ENCODE data around the gene CYTH1. TPM values are rescaled to one million over a fixed set of nuclear protein-coding genes. Genes with fewer than 3 reads are reported as not detected.
A peak's percentile ranks its signal among the peaks of the same experiment; 100 is the strongest.

Gene CYTH1
- 10 to 100 TPM; 37.6 to 46.3 (median 38.9) TPM for polyA plus RNA-seq
- long read RNA-seq, donor 1, result 0 reads
- long read RNA-seq, donor 2, full-length matches to known transcripts, result 9 of 9 reads
- long read RNA-seq, donor 2, partial matches to known transcripts, result 0 of 9 reads
- long read RNA-seq, donor 2, other reads (novel, unspliced or antisense), result 0 of 9 reads
- long read RNA-seq, donor 3, full-length matches to known transcripts, result 12 of 12 reads
- long read RNA-seq, donor 3, partial matches to known transcripts, result 0 of 12 reads
- long read RNA-seq, donor 3, other reads (novel, unspliced or antisense), result 0 of 12 reads
- long read RNA-seq, donor 4, full-length matches to known transcripts, result 2 of 2 reads
- long read RNA-seq, donor 4, partial matches to known transcripts, result 0 of 2 reads
- long read RNA-seq, donor 4, other reads (novel, unspliced or antisense), result 0 of 2 reads
- long read RNA-seq, donor 5, full-length matches to known transcripts, result 4 of 4 reads
- long read RNA-seq, donor 5, partial matches to known transcripts, result 0 of 4 reads
- long read RNA-seq, donor 5, other reads (novel, unspliced or antisense), result 0 of 4 reads
- long read RNA-seq, donor 6, full-length matches to known transcripts, result 13 of 13 reads
- long read RNA-seq, donor 6, partial matches to known transcripts, result 0 of 13 reads
- long read RNA-seq, donor 6, other reads (novel, unspliced or antisense), result 0 of 13 reads
- long read RNA-seq, donor 7, full-length matches to known transcripts, result 24 of 29 reads
- long read RNA-seq, donor 7, partial matches to known transcripts, result 5 of 29 reads
- long read RNA-seq, donor 7, other reads (novel, unspliced or antisense), result 0 of 29 reads
- long read RNA-seq, donor 8, full-length matches to known transcripts, result 3 of 3 reads
- long read RNA-seq, donor 8, partial matches to known transcripts, result 0 of 3 reads
- long read RNA-seq, donor 8, other reads (novel, unspliced or antisense), result 0 of 3 reads
- long read RNA-seq, donor 9, full-length matches to known transcripts, result 2 of 2 reads
- long read RNA-seq, donor 9, partial matches to known transcripts, result 0 of 2 reads
- long read RNA-seq, donor 9, other reads (novel, unspliced or antisense), result 0 of 2 reads
- long read RNA-seq, donor 10, full-length matches to known transcripts, result 26 of 26 reads
- long read RNA-seq, donor 10, partial matches to known transcripts, result 0 of 26 reads
- long read RNA-seq, donor 10, other reads (novel, unspliced or antisense), result 0 of 26 reads

DNA sequence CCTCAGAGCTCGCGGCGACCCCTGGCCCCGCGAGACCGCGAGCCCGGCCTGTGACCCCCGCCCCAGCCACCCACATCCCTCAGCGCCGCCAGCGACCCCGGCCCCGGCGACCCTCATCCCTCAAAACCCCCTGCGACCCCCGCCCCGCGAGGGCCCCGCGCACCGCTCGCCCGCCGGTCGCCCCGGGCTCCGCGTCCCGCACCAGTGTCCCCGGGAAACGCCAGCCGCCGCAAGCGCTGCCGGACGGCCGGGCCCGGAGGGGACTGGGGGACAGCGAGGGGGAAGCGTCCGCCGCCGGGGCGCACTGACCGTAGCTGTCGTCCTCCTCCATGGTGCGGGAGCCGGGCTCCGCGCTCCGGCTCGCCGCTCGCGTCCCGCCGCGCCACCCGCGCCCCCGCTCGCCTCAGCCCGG lies at the start of gene CYTH1:
Gene CYTH1 (minus strand): TSS at position 381 of the 412 bp plus-strand sequence. CDS start 50 bp downstream, at position 331.
- Histone ChIP-seq H3K4me3 (ENCODE audit: low read depth in 1 of 3, low read length in 3 of 3) (peak within 1 kb of the TSS; percentile 70 to 99 (median 91)), H3K9me3 (ENCODE audit: control insufficient read depth in 2 of 2, insufficient read depth in 1 of 2, low read depth in 1 of 2, low read length in 1 of 2) (no peaks in the 10 kb centered on the region), H3K4me1 (ENCODE audit: control insufficient read depth in 3 of 3, insufficient read depth in 2 of 3, low read depth in 1 of 3, low read length in 2 of 3) (peaks cover 0 to 4% (median 0%) of the 10 kb centered on the region in 3 donors), H3K27ac (ENCODE audit: low read depth in 1 of 3, low read length in 2 of 3) (peak within 1 kb of the TSS; percentile 81 to 97 (median 84)), H3K36me3 (ENCODE audit: control insufficient read depth in 3 of 3, insufficient read depth in 2 of 3, low read depth in 1 of 3, low read length in 3 of 3) (peaks cover 0 to 3% (median 0%) of the 10 kb centered on the region in 3 donors), H3K27me3 (ENCODE audit: control insufficient read depth in 3 of 3, insufficient read depth in 3 of 3, low read length in 3 of 3) (no peaks in the 10 kb centered on the region)
- FAIRE-seq (no peak), DNase-seq (no peak)
- WGBS, 3 donors, result 0 to 2% (median 1%) methylated on average over 1 to 64 of the region's 64 CpGs

DNA sequence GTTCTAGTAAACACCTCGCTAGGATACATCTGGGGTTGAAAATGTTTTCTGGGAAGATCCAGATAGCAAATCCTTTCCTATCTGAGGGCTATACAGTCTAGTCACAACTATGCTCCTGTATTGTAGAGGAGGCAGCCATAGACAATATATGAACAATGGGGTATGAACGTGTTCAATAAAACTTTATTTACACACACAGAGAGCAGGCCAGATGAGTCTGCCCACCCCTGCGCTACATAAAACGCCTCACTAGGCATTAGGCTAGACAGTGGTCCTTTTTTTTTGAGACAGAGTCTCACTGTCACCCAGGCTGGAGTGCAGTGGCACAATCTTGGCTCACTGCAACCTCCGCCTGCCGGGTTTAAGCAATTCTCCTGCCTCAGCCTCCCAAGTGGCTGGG lies 47.4 kb upstream of the CYTH1 start:
- no peak overlapping the region for H3K27ac ChIP-seq (ENCODE audit: low read depth in 1 of 3, low read length in 2 of 3)
- DNase-seq, result no peak
- peaks cover 25 to 75% (median 27%) of the 10 kb centered on the region in 3 donors for H3K36me3 ChIP-seq (ENCODE audit: control insufficient read depth in 3 of 3, insufficient read depth in 2 of 3, low read depth in 1 of 3, low read length in 3 of 3)
- no peak for FAIRE-seq
- H3K27me3 ChIP-seq (ENCODE audit: control insufficient read depth in 3 of 3, insufficient read depth in 3 of 3, low read length in 3 of 3), result no peaks in the 10 kb centered on the region
- H3K9me3 ChIP-seq (ENCODE audit: control insufficient read depth in 2 of 2, insufficient read depth in 1 of 2, low read depth in 1 of 2, low read length in 1 of 2), result no peaks in the 10 kb centered on the region
- 96 to 99% (median 98%) methylated on average over 6 of the region's 6 CpGs for WGBS, 3 donors
- no peaks in the 10 kb centered on the region for H3K4me1 ChIP-seq (ENCODE audit: control insufficient read depth in 3 of 3, insufficient read depth in 2 of 3, low read depth in 1 of 3, low read length in 2 of 3)
- no peak overlapping the region for H3K4me3 ChIP-seq (ENCODE audit: low read depth in 1 of 3, low read length in 3 of 3)

- FAIRE-seq (no peak), DNase-seq (no peak)
- Histone ChIP-seq H3K36me3 (ENCODE audit: control insufficient read depth in 3 of 3, insufficient read depth in 2 of 3, low read depth in 1 of 3, low read length in 3 of 3) (peaks cover 31 to 76% (median 32%) of the 10 kb centered on the region in 3 donors), H3K27me3 (ENCODE audit: control insufficient read depth in 3 of 3, insufficient read depth in 3 of 3, low read length in 3 of 3) (no peaks in the 10 kb centered on the region), H3K27ac (ENCODE audit: low read depth in 1 of 3, low read length in 2 of 3) (no peak overlapping the region), H3K9me3 (ENCODE audit: control insufficient read depth in 2 of 2, insufficient read depth in 1 of 2, low read depth in 1 of 2, low read length in 1 of 2) (no peaks in the 10 kb centered on the region), H3K4me1 (ENCODE audit: control insufficient read depth in 3 of 3, insufficient read depth in 2 of 3, low read depth in 1 of 3, low read length in 2 of 3) (no peaks in the 10 kb centered on the region), H3K4me3 (ENCODE audit: low read depth in 1 of 3, low read length in 3 of 3) (no peak overlapping the region)
- 93 to 97% (median 94%) methylated on average over 14 of the region's 14 CpGs for WGBS, 3 donors
These were observed 46.6 kb upstream of the CYTH1 start for GRCh38 chr17:78828470-78829185.

DNA sequence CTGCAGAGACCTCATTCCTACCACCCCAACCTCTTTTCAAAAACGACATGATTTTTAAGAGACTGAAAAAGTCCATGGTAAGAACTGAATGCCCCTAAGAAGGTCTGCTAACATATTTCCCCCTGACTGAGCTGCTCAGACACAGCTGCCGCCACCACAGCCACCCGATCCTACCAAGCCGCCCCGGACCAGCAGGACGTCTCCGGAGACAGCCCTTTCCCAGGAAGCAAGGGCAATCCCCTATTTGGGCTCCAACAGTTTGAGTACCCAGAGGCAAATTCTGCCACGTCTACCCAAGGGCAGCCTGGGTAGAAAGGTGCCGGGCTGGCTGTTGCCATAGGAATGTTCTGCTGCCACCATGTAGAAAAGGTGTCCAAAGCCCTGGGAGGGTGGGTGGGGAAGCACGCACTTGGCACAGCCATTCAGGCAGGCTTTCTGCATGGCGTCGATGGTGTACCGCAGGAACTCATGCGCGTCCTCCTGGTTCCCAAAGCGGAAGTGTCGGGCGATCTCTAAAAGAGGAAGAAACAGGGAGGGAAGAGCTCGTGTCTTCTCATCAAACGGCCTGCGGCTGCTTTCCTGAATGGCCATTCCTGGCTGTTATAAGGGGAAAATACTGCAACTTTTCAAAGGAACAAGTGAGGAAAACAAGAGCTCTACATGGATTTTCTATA lies 44.9 kb upstream of the CYTH1 start:
- Histone ChIP-seq H3K27me3 (ENCODE audit: control insufficient read depth in 3 of 3, insufficient read depth in 3 of 3, low read length in 3 of 3) (no peaks in the 10 kb centered on the region), H3K36me3 (ENCODE audit: control insufficient read depth in 3 of 3, insufficient read depth in 2 of 3, low read depth in 1 of 3, low read length in 3 of 3) (peaks cover 23 to 76% (median 38%) of the 10 kb centered on the region in 3 donors), H3K9me3 (ENCODE audit: control insufficient read depth in 2 of 2, insufficient read depth in 1 of 2, low read depth in 1 of 2, low read length in 1 of 2) (no peaks in the 10 kb centered on the region), H3K4me1 (ENCODE audit: control insufficient read depth in 3 of 3, insufficient read depth in 2 of 3, low read depth in 1 of 3, low read length in 2 of 3) (no peaks in the 10 kb centered on the region), H3K27ac (ENCODE audit: low read depth in 1 of 3, low read length in 2 of 3) (no peak overlapping the region), H3K4me3 (ENCODE audit: low read depth in 1 of 3, low read length in 3 of 3) (no peak overlapping the region)
- no peak for DNase-seq
- 91 to 93% (median 91%) methylated on average over 21 of the region's 21 CpGs for WGBS, 3 donors
- no peak for FAIRE-seq

DNA sequence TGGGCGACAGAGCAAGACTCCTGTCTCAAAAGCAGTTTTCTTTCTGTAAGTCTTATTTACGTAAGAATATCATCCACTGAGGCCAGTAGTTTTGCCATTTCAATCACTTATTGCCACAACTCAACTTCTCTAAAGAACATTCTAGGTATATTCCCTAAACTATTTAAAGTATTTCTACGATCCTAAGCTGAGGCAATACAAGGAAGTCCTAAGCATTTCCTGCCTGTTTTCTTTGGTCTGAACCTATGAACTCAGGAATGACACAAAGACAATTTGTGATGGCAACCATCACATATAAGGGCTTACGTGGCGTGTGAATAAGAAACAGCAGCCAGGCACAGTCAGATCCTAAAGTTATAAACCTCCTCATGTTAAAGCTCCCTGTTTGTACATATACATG lies 44.3 kb upstream of the CYTH1 start:
- no peak for FAIRE-seq

DNA sequence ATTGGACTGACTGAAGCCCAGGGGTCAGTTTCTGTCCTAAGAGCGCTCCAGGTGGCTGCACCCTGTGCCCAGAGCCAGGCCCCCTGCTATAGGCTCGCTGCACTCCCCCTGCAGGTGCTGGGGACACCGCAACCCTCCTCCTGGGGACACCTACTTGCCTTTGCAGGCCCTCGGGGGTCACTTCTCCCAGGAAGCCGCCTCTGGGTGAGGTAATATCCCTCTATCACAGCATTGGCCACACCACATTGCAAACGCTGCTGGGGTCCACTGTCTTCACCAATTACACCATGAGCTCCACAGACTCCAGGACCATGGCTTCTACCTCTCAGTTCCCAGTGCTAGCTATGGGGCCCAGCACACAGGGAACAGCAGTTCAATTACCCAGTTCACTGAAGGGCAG lies 43.6 kb upstream of the CYTH1 start:
- no peak for DNase-seq

More for the DNA sequence above, 44.3 kb upstream of the CYTH1 start:
- WGBS, 3 donors, result 88 to 96% (median 90%) methylated on average over 5 of the region's 5 CpGs
- H3K4me1 ChIP-seq (ENCODE audit: control insufficient read depth in 3 of 3, insufficient read depth in 2 of 3, low read depth in 1 of 3, low read length in 2 of 3), result no peaks in the 10 kb centered on the region
- H3K27me3 ChIP-seq (ENCODE audit: control insufficient read depth in 3 of 3, insufficient read depth in 3 of 3, low read length in 3 of 3), result no peaks in the 10 kb centered on the region
- peaks cover 23 to 77% (median 37%) of the 10 kb centered on the region in 3 donors for H3K36me3 ChIP-seq (ENCODE audit: control insufficient read depth in 3 of 3, insufficient read depth in 2 of 3, low read depth in 1 of 3, low read length in 3 of 3)
- H3K4me3 ChIP-seq (ENCODE audit: low read depth in 1 of 3, low read length in 3 of 3), result no peak overlapping the region
- H3K27ac ChIP-seq (ENCODE audit: low read depth in 1 of 3, low read length in 2 of 3), result no peak overlapping the region
- no peaks in the 10 kb centered on the region for H3K9me3 ChIP-seq (ENCODE audit: control insufficient read depth in 2 of 2, insufficient read depth in 1 of 2, low read depth in 1 of 2, low read length in 1 of 2)
- DNase-seq, result no peak

DNA sequence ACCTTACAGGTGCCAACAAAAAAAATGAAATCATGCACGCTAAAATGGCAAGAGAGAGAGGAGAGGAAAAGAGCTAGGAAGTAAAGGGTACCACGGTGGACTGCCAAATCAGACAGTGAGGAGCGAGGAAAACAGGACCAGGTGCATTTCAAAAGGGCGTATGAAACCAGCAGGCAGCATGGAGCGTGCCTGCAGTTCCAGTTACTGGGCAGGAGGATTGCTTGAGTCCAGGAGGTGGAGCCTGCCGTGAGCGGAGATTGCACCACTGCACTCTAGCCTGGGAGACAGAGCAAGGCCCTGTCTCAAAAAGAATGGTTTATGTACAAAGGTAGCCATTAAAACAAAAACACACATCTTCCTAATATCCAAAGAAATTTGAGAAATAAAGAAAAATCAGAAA lies 42.2 kb upstream of the CYTH1 start:
- no peak overlapping the region for H3K27ac ChIP-seq (ENCODE audit: low read depth in 1 of 3, low read length in 2 of 3)
- no peak for FAIRE-seq
- WGBS, 3 donors, result 89 to 92% (median 90%) methylated on average over 7 of the region's 7 CpGs
- H3K27me3 ChIP-seq (ENCODE audit: control insufficient read depth in 3 of 3, insufficient read depth in 3 of 3, low read length in 3 of 3), result no peaks in the 10 kb centered on the region
- no peak for DNase-seq
- H3K36me3 ChIP-seq (ENCODE audit: control insufficient read depth in 3 of 3, insufficient read depth in 2 of 3, low read depth in 1 of 3, low read length in 3 of 3), result peaks cover 26 to 88% (median 32%) of the 10 kb centered on the region in 3 donors
- no peak overlapping the region for H3K4me3 ChIP-seq (ENCODE audit: low read depth in 1 of 3, low read length in 3 of 3)
- H3K4me1 ChIP-seq (ENCODE audit: control insufficient read depth in 3 of 3, insufficient read depth in 2 of 3, low read depth in 1 of 3, low read length in 2 of 3), result no peaks in the 10 kb centered on the region
- no peaks in the 10 kb centered on the region for H3K9me3 ChIP-seq (ENCODE audit: control insufficient read depth in 2 of 2, insufficient read depth in 1 of 2, low read depth in 1 of 2, low read length in 1 of 2)

More for the DNA sequence above, 43.6 kb upstream of the CYTH1 start:
- H3K27me3 ChIP-seq (ENCODE audit: control insufficient read depth in 3 of 3, insufficient read depth in 3 of 3, low read length in 3 of 3), result no peaks in the 10 kb centered on the region
- H3K4me1 ChIP-seq (ENCODE audit: control insufficient read depth in 3 of 3, insufficient read depth in 2 of 3, low read depth in 1 of 3, low read length in 2 of 3), result no peaks in the 10 kb centered on the region
- H3K36me3 ChIP-seq (ENCODE audit: control insufficient read depth in 3 of 3, insufficient read depth in 2 of 3, low read depth in 1 of 3, low read length in 3 of 3), result peaks cover 25 to 79% (median 37%) of the 10 kb centered on the region in 3 donors
- no peak for FAIRE-seq
- no peak overlapping the region for H3K4me3 ChIP-seq (ENCODE audit: low read depth in 1 of 3, low read length in 3 of 3)
- 92 to 96% (median 95%) methylated on average over 6 of the region's 6 CpGs for WGBS, 3 donors
- no peaks in the 10 kb centered on the region for H3K9me3 ChIP-seq (ENCODE audit: control insufficient read depth in 2 of 2, insufficient read depth in 1 of 2, low read depth in 1 of 2, low read length in 1 of 2)
- H3K27ac ChIP-seq (ENCODE audit: low read depth in 1 of 3, low read length in 2 of 3), result no peak overlapping the region

Measured in small intestine (tissue), 16 donors.